NCI-H526 (cell line): ENCODE results near the gene LIMS4.
"Not testable (repeated sequence)": the region's sequence is repeated elsewhere in the genome, so short reads cannot be mapped to it uniquely, and the experiment has no call there.

Experiments
- DNase-seq, 2 experiments: peaks; one replicate each; lab custom pipeline; 2025; lab: John Stamatoyannopoulos, UW

Gene LIMS4

GRCh38 chr2:110472171-110473058, at the start of gene LIMS4:
TSS of gene LIMS4 (minus strand) at chr2:110472816. CDS start at chr2:110472778, 38 bp downstream.
- not testable (repeated sequence) for DNase-seq

DNA sequence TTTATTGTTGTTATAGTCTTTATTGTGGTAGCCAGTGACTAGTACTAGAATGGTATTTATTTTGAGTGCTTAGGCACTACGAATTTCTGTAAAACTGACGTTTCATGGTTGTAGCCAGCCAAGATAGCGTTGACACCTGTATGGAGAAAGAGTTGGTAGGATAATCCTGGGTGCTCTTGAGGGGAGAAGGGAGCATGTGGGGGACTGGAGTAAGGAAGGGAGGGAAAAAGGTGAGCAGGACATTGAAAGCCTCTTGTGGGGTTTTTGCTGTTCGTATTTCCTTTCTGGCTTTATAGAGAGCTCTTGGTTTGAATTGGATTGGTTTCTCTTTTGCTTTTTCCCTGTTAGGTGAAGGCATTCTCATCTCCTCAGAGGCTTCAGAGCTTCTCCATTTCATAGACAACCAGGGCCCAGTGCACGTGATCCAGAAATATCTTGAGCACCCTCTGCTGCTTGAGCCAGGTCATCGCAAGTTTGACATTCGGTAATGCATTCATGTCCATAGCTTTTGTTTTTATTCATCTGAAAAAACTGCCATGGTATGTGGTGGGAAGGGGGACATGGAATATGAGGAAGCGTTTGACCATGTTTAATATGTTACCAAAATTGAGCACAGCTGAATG, 27.2 kb upstream of the LIMS4 start:
- DNase-seq, result not testable (repeated sequence)

GRCh38 chr2:110496027-110496426, 23.4 kb upstream of the LIMS4 start:
- DNase-seq, result not testable (repeated sequence)

DNA sequence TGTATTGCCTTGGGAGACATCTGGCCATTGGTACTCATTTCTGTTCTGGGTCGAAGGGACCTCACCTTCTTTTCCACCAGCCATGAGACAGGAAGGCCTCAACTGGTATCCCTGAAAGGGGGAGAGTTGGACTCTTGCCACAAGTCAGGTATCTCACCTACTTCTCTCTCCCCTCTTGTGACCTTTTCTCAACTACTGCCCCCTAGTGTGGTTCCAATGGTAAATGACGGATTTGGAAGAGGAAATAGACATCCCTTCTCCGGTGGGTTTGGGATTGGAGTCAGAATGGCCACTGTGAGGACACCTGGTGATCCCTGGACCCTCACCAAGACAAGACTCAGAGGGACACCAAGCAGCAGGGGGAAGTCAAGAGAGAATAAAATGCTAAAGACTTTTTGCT, 21.9 kb upstream of the LIMS4 start:
- DNase-seq, result not testable (repeated sequence)

GRCh38 chr2:110488991-110489390, 16.4 kb upstream of the LIMS4 start:
- DNase-seq, result not testable (repeated sequence)

GRCh38 chr2:110482697-110483096, 10.1 kb upstream of the LIMS4 start:
- DNase-seq, result not testable (repeated sequence)

DNA sequence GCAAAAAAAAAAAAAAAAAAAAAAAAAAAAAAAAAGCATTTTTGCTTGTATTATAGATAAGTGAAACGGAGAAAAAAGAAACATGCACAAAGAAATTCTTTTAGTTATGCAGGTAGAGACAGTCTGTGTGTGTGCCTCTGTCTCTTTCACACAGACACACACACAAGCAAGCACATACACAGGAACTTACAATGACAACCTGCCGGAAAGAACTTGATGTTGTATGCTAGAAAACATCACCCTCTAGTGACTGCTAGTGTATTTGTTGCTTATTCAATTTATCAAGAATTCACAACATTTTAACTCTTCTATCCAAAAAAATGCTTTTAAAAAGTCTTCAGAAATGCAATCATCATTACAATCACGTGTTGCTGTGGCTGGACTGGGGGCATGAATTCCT, 8.6 kb upstream of the LIMS4 start:
- DNase-seq, result not testable (repeated sequence)

- DNase-seq, result not testable (repeated sequence)
Observed at GRCh38 chr2:110480084-110480483, 7.5 kb upstream of the LIMS4 start.

- not testable (repeated sequence) for DNase-seq
Observed at GRCh38 chr2:110477370-110477769, 4.8 kb upstream of the LIMS4 start.

GRCh38 chr2:110476952-110477351, 4.3 kb upstream of the LIMS4 start:
- DNase-seq, result not testable (repeated sequence)

DNA sequence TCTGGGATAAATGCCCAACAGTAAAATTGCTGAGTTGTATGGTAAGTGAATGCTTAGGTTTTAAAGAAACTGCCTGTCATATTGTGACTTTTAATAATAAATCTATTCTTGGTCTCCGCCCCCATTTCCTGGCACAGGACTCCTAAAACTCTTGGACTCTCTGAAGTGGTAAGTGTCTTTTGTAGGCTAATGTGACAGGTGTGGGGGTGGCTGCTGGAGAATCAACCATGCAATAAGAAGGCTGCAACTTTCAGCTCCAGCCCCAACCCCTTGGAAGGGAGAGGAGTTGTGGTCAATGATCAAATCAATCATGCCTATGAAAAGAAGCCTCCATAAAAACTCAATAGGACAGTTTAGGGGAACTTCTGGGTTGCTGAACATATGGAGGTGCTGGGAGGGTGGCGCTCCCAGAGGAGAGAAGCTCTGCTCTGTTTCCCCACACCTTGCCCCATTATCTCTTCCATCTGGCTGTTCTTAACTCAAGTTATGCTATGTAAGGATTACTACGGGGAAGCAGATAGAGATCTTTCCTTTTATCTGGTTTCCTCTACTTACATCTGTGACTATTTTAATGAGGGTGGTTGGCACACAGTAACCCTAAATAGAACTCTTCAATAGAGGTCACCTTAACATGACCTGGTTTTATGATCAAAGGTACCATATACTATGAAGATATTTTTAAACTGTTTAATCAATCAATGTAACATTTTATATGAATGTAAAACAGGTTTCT, 3.2 kb upstream of the LIMS4 start:
- DNase-seq, result not testable (repeated sequence)

- not testable (repeated sequence) for DNase-seq
Observed at GRCh38 chr2:110474898-110475297, 2.3 kb upstream of the LIMS4 start.

- not testable (repeated sequence) for DNase-seq
Observed at GRCh38 chr2:110473059-110473358, 393 bp upstream of the LIMS4 start.

DNA sequence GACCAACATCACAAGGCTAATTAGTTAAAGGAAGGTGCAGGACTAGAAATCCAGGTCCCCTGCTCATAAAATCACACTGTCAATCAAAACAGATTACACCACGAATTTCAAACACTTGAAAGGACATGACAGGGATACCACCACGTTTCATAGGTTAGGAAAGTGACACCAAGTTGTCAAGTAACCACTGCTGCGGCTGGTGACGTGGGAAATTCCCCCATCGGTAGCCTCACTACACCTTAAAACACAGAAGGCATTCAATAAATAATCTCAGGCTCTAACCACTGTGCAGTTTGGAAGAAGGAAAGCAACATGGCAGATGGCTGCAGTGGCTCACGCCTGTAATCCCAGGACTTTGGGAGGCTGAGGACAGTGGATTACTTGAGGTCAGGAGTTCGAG, 3.7 kb downstream of the LIMS4 start:
- DNase-seq, result not testable (repeated sequence)

GRCh38 chr2:110465312-110465711, 7.3 kb downstream of the LIMS4 start:
- not testable (repeated sequence) for DNase-seq

DNA sequence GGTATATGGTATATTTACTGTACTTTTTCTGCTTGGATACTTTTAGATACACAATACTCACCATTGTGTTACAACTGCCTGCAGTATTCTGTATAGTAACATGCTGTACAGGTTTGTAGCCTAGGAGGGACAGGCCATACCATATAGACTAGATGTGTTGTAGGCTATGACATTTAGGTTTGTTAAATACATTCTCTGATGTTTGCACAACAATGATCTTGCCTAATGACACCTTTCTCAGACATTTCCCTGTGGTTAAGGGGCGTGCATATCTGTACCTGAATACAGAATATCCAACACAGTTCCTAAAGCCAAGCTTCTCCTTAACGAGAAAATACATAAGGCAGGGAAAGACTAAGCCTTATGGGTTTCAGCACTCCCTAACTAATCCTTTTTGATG, 10.2 kb downstream of the LIMS4 start:
- DNase-seq, result not testable (repeated sequence)

DNA sequence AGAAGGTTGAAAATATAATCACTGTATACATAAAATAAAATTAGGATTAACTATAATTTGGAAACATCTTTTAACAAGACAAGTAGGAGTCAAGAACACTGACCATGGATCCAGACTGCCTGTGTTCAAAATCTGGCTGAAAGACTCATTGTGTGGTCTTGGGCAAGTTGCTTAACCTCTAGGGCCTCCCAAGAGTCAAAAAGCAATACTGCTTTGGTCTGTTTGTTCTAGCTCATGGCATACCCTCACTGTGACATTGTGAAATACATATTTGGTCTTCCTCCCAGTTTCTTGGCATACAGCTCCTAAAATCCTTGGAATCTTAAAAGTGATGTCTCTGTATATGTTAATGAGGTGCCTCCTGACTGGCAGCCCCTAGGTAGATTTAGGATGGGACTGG, 12.3 kb downstream of the LIMS4 start:
- not testable (repeated sequence) for DNase-seq

DNA sequence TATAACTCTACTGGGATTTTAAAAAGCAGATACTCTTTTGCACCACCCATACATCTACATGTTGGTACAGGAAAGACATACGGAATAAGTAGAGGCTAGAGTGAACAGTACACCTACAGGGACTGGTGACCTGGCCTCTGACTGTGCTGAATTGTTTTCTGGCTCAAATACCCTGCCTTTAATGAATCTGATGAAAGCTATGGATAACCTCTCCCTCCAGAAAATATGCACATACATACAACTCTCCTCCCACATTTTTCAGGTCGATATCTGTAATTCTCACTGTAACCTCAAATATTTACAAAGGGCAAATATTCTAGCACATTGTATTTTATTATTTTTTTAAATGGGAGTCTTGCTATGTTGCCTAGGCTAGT, 15.4 kb downstream of the LIMS4 start:
- DNase-seq, result not testable (repeated sequence)

DNA sequence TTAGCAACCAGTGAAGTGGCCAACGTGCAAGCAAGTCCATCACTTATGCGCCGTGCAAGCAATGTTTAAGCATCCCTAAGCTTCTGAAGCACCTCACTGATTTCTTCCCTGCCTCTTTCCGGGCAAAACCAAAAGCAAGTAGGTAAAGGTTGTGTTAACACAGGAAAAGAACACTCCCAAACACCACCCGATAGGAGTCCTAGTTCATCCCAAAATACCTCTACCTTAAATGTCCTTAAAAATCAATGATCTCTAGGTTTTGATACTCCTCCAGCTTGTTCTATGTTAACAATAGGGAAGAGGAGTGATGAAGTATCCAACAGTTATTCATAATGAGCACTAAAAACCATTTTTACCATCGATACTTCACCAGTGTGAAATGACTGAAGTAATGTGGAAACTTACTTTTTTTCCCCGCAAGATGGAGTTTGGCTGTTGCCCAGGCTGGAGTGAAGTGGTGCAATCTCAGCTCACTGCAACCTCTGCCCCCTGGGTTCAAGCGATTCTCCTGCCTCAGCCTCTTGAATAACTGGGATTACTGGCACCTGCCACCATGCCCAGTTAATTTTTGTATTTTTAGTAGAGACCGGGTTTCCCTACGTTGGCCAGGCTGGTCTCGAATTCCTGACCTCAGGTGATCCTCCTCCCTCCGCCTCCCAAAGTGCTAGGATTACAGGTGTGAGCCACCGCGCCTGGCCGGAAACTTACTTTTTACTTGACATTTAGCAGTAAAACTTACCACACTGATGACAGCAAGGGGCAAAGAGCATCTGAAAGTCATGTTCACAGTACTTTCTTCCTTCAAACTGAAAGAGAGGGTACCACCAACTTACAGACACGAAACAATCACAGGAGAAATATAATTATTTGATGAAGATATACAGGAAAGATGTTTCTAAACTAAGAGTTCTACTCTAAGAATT, 16.1 kb downstream of the LIMS4 start:
- not testable (repeated sequence) for DNase-seq

DNA sequence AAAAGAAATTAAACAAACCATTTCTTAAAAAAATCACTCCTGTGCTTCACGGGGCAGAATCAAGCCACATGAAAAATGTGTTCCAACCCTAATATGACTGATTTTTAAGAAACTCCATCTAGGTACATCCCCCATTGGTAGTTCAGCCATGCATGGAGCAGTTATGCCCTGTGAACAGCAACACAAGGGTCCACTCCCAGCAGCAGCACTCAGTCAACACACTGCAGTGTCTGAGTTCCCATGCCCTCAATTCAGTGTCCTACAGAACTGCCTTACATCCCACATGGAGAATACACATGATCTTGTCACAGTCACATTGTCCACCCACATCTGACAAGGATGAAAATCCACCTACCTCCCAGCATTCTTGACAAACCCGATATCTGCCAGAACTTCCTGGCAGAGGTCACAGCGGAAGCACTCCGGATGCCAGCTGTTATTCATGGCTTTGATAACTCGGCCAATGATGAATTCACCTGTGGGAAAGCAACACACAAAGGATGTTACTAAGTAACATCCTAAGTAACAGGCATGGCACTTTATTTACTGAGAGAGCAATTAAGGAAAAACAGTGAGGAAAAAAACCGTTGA, 17.4 kb downstream of the LIMS4 start:
- not testable (repeated sequence) for DNase-seq

DNA sequence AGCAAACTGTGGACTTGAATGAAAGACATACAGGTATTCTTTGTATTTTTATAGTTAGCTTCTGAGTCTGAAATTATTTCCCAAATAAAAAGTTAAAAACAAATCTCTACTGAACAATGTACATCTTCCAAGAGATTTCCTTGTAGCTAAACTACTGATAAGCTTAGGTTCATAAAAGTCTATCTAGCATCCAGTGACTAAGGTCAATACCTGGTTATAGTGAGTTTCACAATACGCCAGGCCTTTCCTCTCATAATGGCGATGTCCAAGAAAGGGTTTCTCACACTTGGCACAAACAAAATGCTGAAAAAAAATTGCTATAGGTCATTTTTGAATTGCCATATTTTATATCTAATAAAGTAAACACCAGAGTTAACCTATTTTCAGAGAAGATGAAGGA, 21.7 kb downstream of the LIMS4 start:
- not testable (repeated sequence) for DNase-seq
